Stimulated activated CD8-positive, alpha-beta memory T cell treated with anti-CD3 and anti-CD28 coated beads, Interleukin-12 subunit alpha, Interleukin-12 subunit beta, amount 100 ng/mL, for 24 hours (primary cell): Measurements from ENCODE around the gene GPC1.
"Not testable (repeated sequence)": the region's sequence is repeated elsewhere in the genome, so short reads cannot be mapped to it uniquely, and the experiment has no call there.

ENCODE experiments used
- DNase-seq: peaks from one replicate; pipeline ENCODE4 v3.0.0-alpha.2; 2020; ENCODE audit errors: extremely low read depth

The GPC1 gene

GRCh38 chr2:240435457-240435947, at the start of gene GPC1:
GPC1 (plus strand) TSS chr2:240435663; CDS start chr2:240435919, 256 bp downstream.
- DNase-seq = peak; percentile 19

- no peak for DNase-seq
Measured at GRCh38 chr2:240386326-240386725, 49.1 kb upstream of the GPC1 start.

GRCh38 chr2:240386743-240387142, 48.7 kb upstream of the GPC1 start:
- DNase-seq = not testable (repeated sequence)

- no peak for DNase-seq
Measured at GRCh38 chr2:240387325-240387668, 48.2 kb upstream of the GPC1 start.

GRCh38 chr2:240387669-240388358, 47.6 kb upstream of the GPC1 start:
- DNase-seq = no peak

- no peak for DNase-seq
Measured at GRCh38 chr2:240388471-240389301, 46.8 kb upstream of the GPC1 start.

GRCh38 chr2:240389302-240389805, 46.1 kb upstream of the GPC1 start:
- DNase-seq = no peak

- DNase-seq = no peak
Measured at GRCh38 chr2:240390091-240391073, 45.1 kb upstream of the GPC1 start.

- DNase-seq = no peak
Measured at GRCh38 chr2:240391111-240392051, 44.1 kb upstream of the GPC1 start.

- no peak for DNase-seq
Measured at GRCh38 chr2:240392084-240392947, 43.1 kb upstream of the GPC1 start.

- no peak for DNase-seq
Measured at GRCh38 chr2:240392948-240393830, 42.3 kb upstream of the GPC1 start.

- no peak for DNase-seq
Measured at GRCh38 chr2:240393831-240394410, 41.5 kb upstream of the GPC1 start.

GRCh38 chr2:240394549-240394948, 40.9 kb upstream of the GPC1 start:
- DNase-seq = no peak

- DNase-seq = no peak
Measured at GRCh38 chr2:240395448-240395847, 40.0 kb upstream of the GPC1 start.

- no peak for DNase-seq
Measured at GRCh38 chr2:240395896-240396622, 39.4 kb upstream of the GPC1 start.

- DNase-seq = no peak
Measured at GRCh38 chr2:240396623-240397541, 38.6 kb upstream of the GPC1 start.
